GM12878 (cell line): ENCODE measurements around the gene GREB1. TPM values are rescaled to one million over a fixed set of nuclear protein-coding genes. Genes with fewer than 3 reads are reported as not detected.
A peak's percentile ranks its signal among the peaks of the same experiment; 100 is the strongest.

Source experiments
- ATAC-seq: fragments of 200-7000 bp; cut with Tn5 transposase; 3 replicates; pipeline ENCODE4 v1.9.1; 2020; ENCODE audit warnings: mild to moderate bottlenecking, moderate library complexity
- BruUV-seq: library from RNA; stranded (reverse); fragments of 400-500 nt; replicated peaks from 2 replicates; lab custom pipeline; 2021; lab: Mats Ljungman, UMichigan
- CTCF ChIA-PET: fragments of 300-600 bp; sonication (Branson Sonifier 250); formaldehyde crosslinking; extraction: SDS; loops from one replicate; lab custom pipeline; 2021; ENCODE audit warnings: inconsistent platforms; lab: Yijun Ruan, JAX
- POLR2A ChIA-PET: fragments of 350-600 bp; formaldehyde crosslinking; extraction: SDS; loops from one replicate; lab custom pipeline; 2021; ENCODE audit warnings: inconsistent platforms; lab: Charles Lee
- RAD21 ChIA-PET: fragments of 300-600 bp; sonication (Branson Sonifier 250); formaldehyde crosslinking; loops from one replicate; lab custom pipeline; 2023; ENCODE audit warnings: antibody characterized with exemption; ENCODE audit not compliant: unreplicated experiment; lab: Charles Lee
- SMC1A ChIA-PET: fragments of 300-600 bp; sonication (Branson Sonifier 250); formaldehyde crosslinking; loops from one replicate; lab custom pipeline; 2023; ENCODE audit not compliant: unreplicated experiment, uncharacterized antibody; lab: Charles Lee
- DNase-seq: peaks from one replicate; pipeline ENCODE4 v3.0.0-alpha.2; 2011; ENCODE audit warnings: low read depth, low spot score
- FAIRE-seq: peaks from 3 replicates; lab custom pipeline; 2011; peaks lifted over from hg19 to GRCh38; lab: Jason Lieb, UNC
- H2AFZ ChIP-seq: 2 replicates; pipeline ENCODE4 v1.6.0; 2011; ENCODE audit warnings: low read depth, low read length, control low read depth; ENCODE audit not compliant: control insufficient read depth
- H3K27ac ChIP-seq: 2 replicates; pipeline ENCODE4 v1.5.1; 2011; ENCODE audit warnings: control low read depth; ENCODE audit not compliant: control insufficient read depth, insufficient read depth
- H3K27me3 ChIP-seq, 2 experiments: replicated peaks in 1 of 2; 2 replicates each; pipeline versions ENCODE4 v1.6.0 to v1.6.1; 2011; ENCODE audit warnings: low read length in 1 of 2; ENCODE audit not compliant: control insufficient read depth in 2 of 2, insufficient read depth in 2 of 2
- H3K36me3 ChIP-seq, 2 experiments: 2 replicates each; pipeline ENCODE4 v1.5.1; 2011; ENCODE audit warnings: low read length in 1 of 2; ENCODE audit not compliant: control insufficient read depth in 2 of 2, insufficient read depth in 2 of 2
- H3K4me1 ChIP-seq: 2 replicates; pipeline ENCODE4 v1.6.1; 2011; ENCODE audit warnings: mild to moderate bottlenecking, low read length, moderate library complexity, mixed read lengths; ENCODE audit not compliant: control insufficient read depth, insufficient read depth
- H3K4me2 ChIP-seq: 2 replicates; pipeline ENCODE4 v1.6.0; 2011; ENCODE audit warnings: control low read depth; ENCODE audit not compliant: control insufficient read depth, insufficient read depth
- H3K4me3 ChIP-seq: fragments of 200-600 bp; sonication (generic); 2 replicates; pipeline ENCODE4 v1.5.1; 2016
- H3K79me2 ChIP-seq: 2 replicates; pipeline ENCODE4 v1.6.0; 2011; ENCODE audit warnings: low read length; ENCODE audit not compliant: control insufficient read depth, insufficient read depth
- H3K9ac ChIP-seq: 2 replicates; pipeline ENCODE4 v1.8.0; 2011; ENCODE audit warnings: low read length, control low read depth, mixed read lengths; ENCODE audit not compliant: control insufficient read depth, insufficient read depth
- H3K9me3 ChIP-seq: replicated peaks from 3 replicates; pipeline ENCODE4 v1.5.1; 2011; ENCODE audit warnings: mild to moderate bottlenecking, low read length; ENCODE audit not compliant: control insufficient read depth, insufficient read depth
- H4K20me1 ChIP-seq: 2 replicates; pipeline ENCODE4 v1.6.0; 2011; ENCODE audit not compliant: control insufficient read depth, insufficient read depth
- BACH1 ChIP-seq: fragments of 450-650 bp; IDR thresholded peaks from 2 replicates; pipeline ENCODE4 v1.6.1; 2017; ENCODE audit warnings: mild to moderate bottlenecking, borderline replicate concordance
- DPF2 ChIP-seq: fragments of 450-650 bp; IDR thresholded peaks from 2 replicates; pipeline ENCODE4 v1.6.1; 2017; ENCODE audit warnings: mild to moderate bottlenecking
- EGR1 ChIP-seq, 2 experiments: IDR thresholded peaks; 1 replicate in 1 of 2; 2 replicates in 1 of 2; pipeline ENCODE4 v1.6.1; 2011 to 2012; ENCODE audit warnings: low read depth in 2 of 2, low read length in 2 of 2, borderline replicate concordance in 1 of 2, mild to moderate bottlenecking in 1 of 2, moderate library complexity in 1 of 2
- HCFC1 ChIP-seq: fragments of 150-350 bp; IDR thresholded peaks from 2 replicates; pipeline ENCODE4 v1.6.1; 2014; ENCODE audit warnings: low read length
- IKZF2 ChIP-seq, 2 experiments: fragments of 450-650 bp; IDR thresholded peaks; 2 replicates each; pipeline ENCODE4 v1.6.1; 2017; ENCODE audit warnings: mild to moderate bottlenecking in 2 of 2, moderate library complexity in 2 of 2
- MYC ChIP-seq: IDR thresholded peaks from 2 replicates; pipeline ENCODE4 v1.6.1; 2011; ENCODE audit warnings: mild to moderate bottlenecking, low read length, moderate library complexity, inconsistent platforms; ENCODE audit not compliant: insufficient read depth, insufficient replicate concordance, insufficient read length, severe bottlenecking
- PAX8 ChIP-seq: fragments of 450-650 bp; IDR thresholded peaks from 2 replicates; pipeline ENCODE4 v1.6.1; 2017; ENCODE audit warnings: mild to moderate bottlenecking, moderate library complexity
- POLR2A ChIP-seq: IDR thresholded peaks from 2 replicates; pipeline ENCODE4 v1.6.1; 2011; ENCODE audit warnings: low read depth, mild to moderate bottlenecking, low read length
- POU2F2 ChIP-seq: IDR thresholded peaks from 3 replicates; pipeline ENCODE4 v1.6.1; 2011; ENCODE audit warnings: low read depth, mild to moderate bottlenecking, low read length, borderline replicate concordance
- RELA ChIP-seq: fragments of 450-650 bp; IDR thresholded peaks from 2 replicates; pipeline ENCODE4 v1.8.0; 2014; ENCODE audit warnings: borderline replicate concordance; ENCODE audit not compliant: partially characterized antibody
- STAT3 ChIP-seq: IDR thresholded peaks from 2 replicates; pipeline ENCODE4 v1.6.1; 2011; ENCODE audit warnings: low read depth, low read length, improper control_type of control experiment
- TAF1 ChIP-seq: IDR thresholded peaks from 2 replicates; pipeline ENCODE4 v1.6.1; 2011; ENCODE audit warnings: mild to moderate bottlenecking, low read depth, low read length, borderline replicate concordance
- ZNF274 ChIP-seq: IDR thresholded peaks from one replicate; pipeline ENCODE4 v1.8.0; 2011; ENCODE audit not compliant: insufficient read length, insufficient read depth
- ZSCAN29 ChIP-seq: fragments of 450-650 bp; IDR thresholded peaks from 2 replicates; pipeline ENCODE4 v1.6.1; 2017; ENCODE audit warnings: mild to moderate bottlenecking, moderate library complexity
- WGBS: methylation state at CpG from one replicate; pipeline ENCODE4 v1.1.6; 2016; ENCODE audit warnings: low lambda C conversion rate; ENCODE audit not compliant: insufficient replicate concordance, insufficient coverage; ENCODE audit errors: missing lambda C conversion rate; 5-methylcytosine and 5-hydroxymethylcytosine counted together
- in situ Hi-C: fragments of 300-500 bp; cut with MboI; formaldehyde crosslinking; loops from 9 replicates; pipeline ENCODE4 v1.14.3; 2018; ENCODE audit warnings: mixed read lengths
- intact Hi-C: fragments of 100-400 bp; cut with micrococcal nuclease; formaldehyde crosslinking; loops from one replicate; pipeline ENCODE4 v1.14.2; 2022; ENCODE audit not compliant: unreplicated experiment
- polyA plus RNA-seq, 11 experiments: library from polyadenylated mRNA; depleted of rRNA in 4 of 11; unstranded in 6 of 11; stranded (reverse) in 5 of 11; fragments of >200 nt; fragmentation: Nextera tagmentation in 4 of 11; fragmentation: Illumina TruSeq in 1 of 11; extraction: Ambion mirVana in 4 of 11; extraction: Trizol in 1 of 11; gene quantifications; 1 replicate in 1 of 11; 2 replicates in 10 of 11; pipeline versions ENCODE4 v1.2.1 to v1.2.3, GENCODE V29; 2011 to 2016; ENCODE audit warnings: inconsistent platforms in 2 of 11, missing spikeins in 2 of 11, low read depth in 1 of 11
- total RNA-seq, 4 experiments: library from RNA; depleted of rRNA in 3 of 4; stranded (reverse); fragments of >200 nt in 3 of 4; fragmentation: Illumina TruSeq in 1 of 4; extraction: Trizol in 1 of 4; gene quantifications; 2 replicates each; pipeline versions ENCODE4 v1.2.1 to v1.2.3, GENCODE V29; 2013 to 2021
- TF ChIP-seq, protein P1 (sequence below): fragments of 450-650 bp; IDR thresholded peaks from 2 replicates; pipeline ENCODE4 v1.6.1; 2016; ENCODE audit warnings: mild to moderate bottlenecking
- TF ChIP-seq, protein P2 (sequence below): IDR thresholded peaks from 2 replicates; pipeline ENCODE4 v1.6.1; 2012; ENCODE audit warnings: low read depth, low read length, improper control_type of control experiment
- TF ChIP-seq, protein P3 (sequence below): IDR thresholded peaks from 2 replicates; pipeline ENCODE4 v1.6.1; 2011; ENCODE audit warnings: low read depth, mild to moderate bottlenecking, low read length, moderate library complexity, borderline replicate concordance; ENCODE audit errors: extremely low read depth

The GREB1 gene
- total and polyA plus RNA-seq, 10 of the 15 experiments (the other 5 are each of a cell fraction or from before 2014, with no cell fraction given), result 0.09 to 2.1 (median 0.37) TPM; not detected in 1

DNA sequence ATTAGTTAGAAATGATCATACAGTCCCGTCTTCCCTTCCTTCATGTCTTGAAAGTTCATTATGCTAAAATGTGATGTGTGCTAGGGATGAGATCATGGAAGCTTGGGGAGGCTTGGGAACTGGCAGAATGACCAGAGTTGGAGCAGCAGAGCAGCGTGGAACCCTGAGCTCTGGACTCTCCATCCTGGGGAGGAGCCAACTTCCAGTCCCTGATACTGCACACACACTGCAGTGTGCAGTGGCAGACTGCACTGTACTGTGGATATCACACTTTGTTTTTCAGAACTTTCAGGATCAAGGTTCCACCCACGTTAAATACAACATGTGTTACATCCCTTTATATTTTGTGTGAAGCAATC, 27.3 kb upstream of the GREB1 start:
- Histone ChIP-seq H4K20me1 (no peaks in the 10 kb centered on the region), H2AFZ (no peak overlapping the region), H3K9ac (no peak overlapping the region), H3K4me1 (peaks cover 4% of the 10 kb centered on the region; the same call in 1 of the 2 replicates), H3K36me3 (no peaks in the 10 kb centered on the region), H3K4me2 (no peak overlapping the region), H3K79me2 (no peaks in the 10 kb centered on the region), H3K27ac (no peak overlapping the region), H3K27me3 (no peaks in the 10 kb centered on the region), H3K9me3 (peaks cover 2% of the 10 kb centered on the region; the same call in 1 of the 3 replicates), H3K4me3 (no peak overlapping the region)
- RAD21 ChIA-PET, result no interaction called here
- CTCF ChIA-PET, result no interaction called here
- 50% methylated on average over 3 of the region's 3 CpGs for WGBS
- no peak for TF ChIP-seq ZNF274
- no peak for TF ChIP-seq POLR2A
- TF ChIP-seq PAX8, result no peak
- TF ChIP-seq DPF2, result no peak
- TF ChIP-seq RELA, result no peak
- TF ChIP-seq BACH1, result no peak
- ATAC-seq, result peak; percentile 50; the same call in 2 of the 3 replicates
- DNase-seq, result no peak
- SMC1A ChIA-PET, result no interaction called here
- POLR2A ChIA-PET, result no interaction called here
- BruUV-seq, result no TSS peak
- intact Hi-C loops (no loop called here), in situ Hi-C loops (no loop called here)
- no peak for FAIRE-seq

DNA sequence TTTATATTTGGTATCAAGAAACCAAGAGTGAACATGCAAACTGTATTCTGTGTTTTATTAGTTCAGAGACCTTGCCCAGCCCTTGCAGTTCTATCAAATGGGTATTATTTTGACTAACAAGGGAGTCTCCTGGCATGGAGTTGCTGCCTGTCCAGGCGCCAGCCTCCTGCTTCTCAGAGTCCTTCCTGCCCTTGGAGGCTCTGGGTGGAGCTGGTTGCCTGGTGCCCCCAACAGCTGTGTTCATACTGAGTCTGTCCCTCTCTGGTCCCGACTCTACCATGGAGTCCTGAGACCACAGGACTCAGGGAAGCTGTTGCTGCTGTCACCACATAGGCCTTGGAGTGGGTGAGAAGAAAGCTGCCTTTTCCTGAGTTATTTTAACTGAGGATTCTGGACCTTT, 26.3 kb upstream of the GREB1 start:
- SMC1A ChIA-PET, result no interaction called here
- DNase-seq, result no peak
- POLR2A ChIA-PET, result no interaction called here
- TF ChIP-seq, protein P1, sequence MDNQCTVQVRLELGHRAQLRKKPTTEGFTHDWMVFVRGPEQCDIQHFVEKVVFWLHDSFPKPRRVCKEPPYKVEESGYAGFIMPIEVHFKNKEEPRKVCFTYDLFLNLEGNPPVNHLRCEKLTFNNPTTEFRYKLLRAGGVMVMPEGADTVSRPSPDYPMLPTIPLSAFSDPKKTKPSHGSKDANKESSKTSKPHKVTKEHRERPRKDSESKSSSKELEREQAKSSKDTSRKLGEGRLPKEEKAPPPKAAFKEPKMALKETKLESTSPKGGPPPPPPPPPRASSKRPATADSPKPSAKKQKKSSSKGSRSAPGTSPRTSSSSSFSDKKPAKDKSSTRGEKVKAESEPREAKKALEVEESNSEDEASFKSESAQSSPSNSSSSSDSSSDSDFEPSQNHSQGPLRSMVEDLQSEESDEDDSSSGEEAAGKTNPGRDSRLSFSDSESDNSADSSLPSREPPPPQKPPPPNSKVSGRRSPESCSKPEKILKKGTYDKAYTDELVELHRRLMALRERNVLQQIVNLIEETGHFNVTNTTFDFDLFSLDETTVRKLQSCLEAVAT, result no peak
- TF ChIP-seq IKZF2 (IDR thresholded peaks at IDR 0.05) (no peak), RELA (no peak), STAT3 (no peak), HCFC1 (no peak), MYC (no peak), TAF1 (no peak), ZSCAN29 (no peak), EGR1 (IDR thresholded peaks at IDR 0.05; ENCODE audit: borderline replicate concordance in 1 of 2, low read depth in 2 of 2, low read length in 2 of 2) (no peak), POU2F2 (no peak)
- TF ChIP-seq, protein P2, sequence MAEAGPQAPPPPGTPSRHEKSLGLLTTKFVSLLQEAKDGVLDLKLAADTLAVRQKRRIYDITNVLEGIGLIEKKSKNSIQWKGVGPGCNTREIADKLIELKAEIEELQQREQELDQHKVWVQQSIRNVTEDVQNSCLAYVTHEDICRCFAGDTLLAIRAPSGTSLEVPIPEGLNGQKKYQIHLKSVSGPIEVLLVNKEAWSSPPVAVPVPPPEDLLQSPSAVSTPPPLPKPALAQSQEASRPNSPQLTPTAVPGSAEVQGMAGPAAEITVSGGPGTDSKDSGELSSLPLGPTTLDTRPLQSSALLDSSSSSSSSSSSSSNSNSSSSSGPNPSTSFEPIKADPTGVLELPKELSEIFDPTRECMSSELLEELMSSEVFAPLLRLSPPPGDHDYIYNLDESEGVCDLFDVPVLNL, result no peak
- TF ChIP-seq, protein P3, sequence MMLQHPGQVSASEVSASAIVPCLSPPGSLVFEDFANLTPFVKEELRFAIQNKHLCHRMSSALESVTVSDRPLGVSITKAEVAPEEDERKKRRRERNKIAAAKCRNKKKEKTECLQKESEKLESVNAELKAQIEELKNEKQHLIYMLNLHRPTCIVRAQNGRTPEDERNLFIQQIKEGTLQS, result no peak

More for the DNA sequence above, 26.3 kb upstream of the GREB1 start:
- no peaks in the 10 kb centered on the region for H4K20me1 ChIP-seq
- no peak overlapping the region for H3K9ac ChIP-seq
- no peaks in the 10 kb centered on the region for H3K27me3 ChIP-seq
- no peak overlapping the region for H2AFZ ChIP-seq
- H3K9me3 ChIP-seq, result peaks cover 2% of the 10 kb centered on the region; the same call in 1 of the 3 replicates
- FAIRE-seq (no peak), ATAC-seq (no peak)
- 40% methylated on average over 2 of the region's 2 CpGs for WGBS
- BruUV-seq, result no TSS peak
- RAD21 ChIA-PET, result no interaction called here
- intact Hi-C loops, result no loop called here
- in situ Hi-C loops, result no loop called here
- H3K4me3 ChIP-seq, result no peak overlapping the region
- no peaks in the 10 kb centered on the region for H3K36me3 ChIP-seq
- no peaks in the 10 kb centered on the region for H3K79me2 ChIP-seq
- CTCF ChIA-PET, result no interaction called here
- H3K4me2 ChIP-seq, result no peak overlapping the region
- no peak overlapping the region for H3K27ac ChIP-seq
- peaks cover 4% of the 10 kb centered on the region; the same call in 1 of the 2 replicates for H3K4me1 ChIP-seq
